Measurements from ENCODE around the gene PSME2.

- no peak for TF ChIP-seq EZH2phosphoT487 (IDR thresholded peaks at IDR 0.05; ENCODE audit: borderline replicate concordance, low read depth, low read length)
- TF ChIP-seq, protein P1, sequence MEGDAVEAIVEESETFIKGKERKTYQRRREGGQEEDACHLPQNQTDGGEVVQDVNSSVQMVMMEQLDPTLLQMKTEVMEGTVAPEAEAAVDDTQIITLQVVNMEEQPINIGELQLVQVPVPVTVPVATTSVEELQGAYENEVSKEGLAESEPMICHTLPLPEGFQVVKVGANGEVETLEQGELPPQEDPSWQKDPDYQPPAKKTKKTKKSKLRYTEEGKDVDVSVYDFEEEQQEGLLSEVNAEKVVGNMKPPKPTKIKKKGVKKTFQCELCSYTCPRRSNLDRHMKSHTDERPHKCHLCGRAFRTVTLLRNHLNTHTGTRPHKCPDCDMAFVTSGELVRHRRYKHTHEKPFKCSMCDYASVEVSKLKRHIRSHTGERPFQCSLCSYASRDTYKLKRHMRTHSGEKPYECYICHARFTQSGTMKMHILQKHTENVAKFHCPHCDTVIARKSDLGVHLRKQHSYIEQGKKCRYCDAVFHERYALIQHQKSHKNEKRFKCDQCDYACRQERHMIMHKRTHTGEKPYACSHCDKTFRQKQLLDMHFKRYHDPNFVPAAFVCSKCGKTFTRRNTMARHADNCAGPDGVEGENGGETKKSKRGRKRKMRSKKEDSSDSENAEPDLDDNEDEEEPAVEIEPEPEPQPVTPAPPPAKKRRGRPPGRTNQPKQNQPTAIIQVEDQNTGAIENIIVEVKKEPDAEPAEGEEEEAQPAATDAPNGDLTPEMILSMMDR (conservative IDR thresholded peaks at IDR 0.05; ENCODE audit: low read length) = no peak
Observed at GRCh38 chr14:24194186-24194872, 47.9 kb upstream of the PSME2 start.
